ENCODE data around the gene CD209.

- no peak for TF ChIP-seq POLR2A (IDR thresholded peaks at IDR 0.05; ENCODE audit: low read length)
- no peak for TF ChIP-seq GATA1 (IDR thresholded peaks at IDR 0.05; ENCODE audit: low read depth, low read length)
These were observed 52.8 kb downstream of the CD209 start for GRCh38 chr19:7694499-7694898.

Measured in erythroblast (primary cell).